ENCODE results near the gene PLEKHA7.

PLEKHA7 gene

DNA sequence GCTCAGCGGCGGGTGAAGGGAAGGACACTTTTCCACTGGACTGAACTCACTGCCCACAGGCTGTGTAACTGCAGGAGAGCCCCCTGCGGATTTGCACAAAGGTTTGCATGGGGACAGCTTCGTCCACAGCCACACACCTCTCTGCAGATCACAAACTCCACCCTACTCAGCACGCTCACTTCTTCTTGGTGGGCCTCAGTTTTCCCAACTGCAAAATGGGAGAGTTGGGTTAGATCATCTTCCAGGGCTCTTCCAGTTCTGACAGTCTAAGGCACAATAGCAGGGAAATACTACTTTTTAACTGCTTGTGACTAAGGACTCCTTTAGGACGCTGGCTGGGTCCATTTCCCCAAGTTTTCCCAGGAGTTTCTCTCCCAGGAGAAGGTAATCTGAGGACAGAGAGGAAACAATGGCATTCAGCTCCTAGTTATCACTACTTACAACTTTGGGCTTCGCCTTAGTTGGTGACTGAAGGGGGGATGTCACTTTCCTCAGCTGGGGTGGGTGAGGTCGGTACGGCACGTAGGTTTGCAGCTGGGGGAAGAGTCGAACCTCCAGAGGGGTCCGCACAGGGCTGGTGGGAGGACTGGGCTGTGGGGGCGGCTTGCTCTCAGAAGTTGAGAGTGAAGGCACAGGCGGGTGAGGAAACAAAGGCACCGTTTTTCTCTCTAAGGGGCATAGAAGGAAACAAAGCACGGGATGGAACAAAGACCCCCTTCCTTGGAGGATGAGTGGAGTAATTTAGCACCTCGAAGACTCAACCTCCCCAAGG lies 220.0 kb downstream of the PLEKHA7 start:
- in situ Hi-C loops (cut with MboI; ENCODE audit: low sequenced_read_pairs), result no loop called here
- Histone ChIP-seq H3K9me3 (no peaks in the 10 kb centered on the region), H3K36me3 (replicated peaks) (peaks cover 22% of the 10 kb centered on the region), H3K4me1 (no peaks in the 10 kb centered on the region), H3K4me3 (no peak overlapping the region), H3K27me3 (ENCODE audit: low read depth) (no peaks in the 10 kb centered on the region)
- DNase-seq (ENCODE audit: low spot score in 2 of 2), result no peak

- Histone ChIP-seq H3K4me3 (no peak overlapping the region), H3K36me3 (replicated peaks) (peaks cover 27% of the 10 kb centered on the region), H3K4me1 (no peaks in the 10 kb centered on the region), H3K9me3 (no peaks in the 10 kb centered on the region), H3K27me3 (ENCODE audit: low read depth) (no peaks in the 10 kb centered on the region)
- in situ Hi-C loops (cut with MboI; ENCODE audit: low sequenced_read_pairs), result no loop called here
- no peak for DNase-seq (ENCODE audit: low spot score in 2 of 2)
Measured at GRCh38 chr11:16793511-16793910, 220.7 kb downstream of the PLEKHA7 start.

DNA sequence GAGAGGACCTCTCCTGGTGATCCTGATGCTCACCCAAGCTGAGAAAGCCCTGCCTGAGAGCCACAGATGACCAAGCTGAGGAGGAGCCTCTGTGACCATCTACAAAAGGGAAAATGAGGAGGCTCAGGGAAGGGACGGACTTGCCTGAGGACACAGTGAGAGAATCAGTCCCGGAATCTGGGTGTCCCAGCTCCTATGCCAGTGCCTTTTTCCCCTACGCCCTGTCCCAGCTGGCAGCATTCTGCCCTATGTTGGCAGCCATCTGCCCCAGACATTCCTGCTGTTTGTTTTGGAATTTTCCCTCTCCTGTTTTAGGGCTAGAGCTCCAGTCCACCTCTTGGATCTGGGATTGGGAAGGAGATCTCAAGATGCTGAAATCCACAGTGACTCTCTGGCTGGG lies 221.2 kb downstream of the PLEKHA7 start:
- Histone ChIP-seq H3K36me3 (replicated peaks) (peaks cover 28% of the 10 kb centered on the region), H3K9me3 (no peaks in the 10 kb centered on the region), H3K27me3 (ENCODE audit: low read depth) (no peaks in the 10 kb centered on the region), H3K4me1 (no peaks in the 10 kb centered on the region), H3K4me3 (no peak overlapping the region)
- in situ Hi-C loops (cut with MboI; ENCODE audit: low sequenced_read_pairs), result no loop called here
- DNase-seq (ENCODE audit: low spot score in 2 of 2), result no peak

GRCh38 chr11:16792426-16792825 lies 221.8 kb downstream of the PLEKHA7 start:
- DNase-seq (ENCODE audit: low spot score in 2 of 2), result no peak
- Histone ChIP-seq H3K4me1 (no peaks in the 10 kb centered on the region), H3K27me3 (ENCODE audit: low read depth) (no peaks in the 10 kb centered on the region), H3K9me3 (no peaks in the 10 kb centered on the region), H3K4me3 (no peak overlapping the region), H3K36me3 (replicated peaks) (peaks cover 30% of the 10 kb centered on the region)
- in situ Hi-C loops (cut with MboI; ENCODE audit: low sequenced_read_pairs), result no loop called here

- in situ Hi-C loops (cut with MboI; ENCODE audit: low sequenced_read_pairs), result no loop called here
- H3K27me3 ChIP-seq (ENCODE audit: low read depth), result no peaks in the 10 kb centered on the region
- no peak for DNase-seq (ENCODE audit: low spot score in 2 of 2)
Measured at GRCh38 chr11:16791191-16791961, 222.8 kb downstream of the PLEKHA7 start.

DNA sequence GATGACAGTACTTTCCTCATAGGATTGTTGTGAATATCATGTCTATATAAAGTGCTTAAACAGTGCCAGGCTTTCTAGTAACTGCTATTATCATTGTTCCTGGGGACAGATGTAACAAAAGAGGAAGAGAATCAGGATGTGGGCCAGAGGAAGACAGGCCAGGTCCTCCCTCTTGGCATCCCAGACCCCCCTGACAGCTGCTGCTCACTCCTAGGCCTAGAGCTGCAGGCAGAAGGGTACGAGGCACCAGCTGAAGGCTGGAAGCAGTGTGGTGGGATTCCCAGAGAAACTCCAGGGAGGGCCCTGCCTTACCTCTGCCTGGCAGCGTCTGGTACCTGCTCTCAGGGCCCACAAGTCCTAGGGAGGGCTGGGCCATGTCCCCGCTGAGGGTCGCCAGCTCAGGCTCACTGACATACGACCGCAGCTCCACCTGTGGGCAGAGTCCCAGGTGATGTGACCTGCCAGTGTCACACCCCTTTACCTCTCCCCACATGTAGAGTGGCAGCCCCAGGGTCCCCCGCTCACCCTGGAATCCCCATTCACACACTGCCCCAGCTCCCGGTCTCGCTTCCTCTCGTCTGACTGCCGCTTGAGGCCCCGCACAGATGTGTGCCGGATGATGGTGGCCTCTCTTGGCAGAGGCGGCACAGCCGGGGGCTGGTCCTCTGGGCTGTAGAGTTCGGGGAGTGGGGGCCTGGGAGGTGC lies 223.6 kb downstream of the PLEKHA7 start:
- no peak for DNase-seq (ENCODE audit: low spot score in 2 of 2)
- H3K36me3 ChIP-seq (replicated peaks), result peaks cover 23% of the 10 kb centered on the region
- H3K9me3 ChIP-seq, result no peaks in the 10 kb centered on the region
- H3K27me3 ChIP-seq (ENCODE audit: low read depth), result no peaks in the 10 kb centered on the region
- no peak overlapping the region for H3K4me3 ChIP-seq
- H3K4me1 ChIP-seq, result no peaks in the 10 kb centered on the region; the same call in 1 of the 2 replicates
- in situ Hi-C loops (cut with MboI; ENCODE audit: low sequenced_read_pairs), result no loop called here

More at GRCh38 chr11:16791191-16791961, 222.8 kb downstream of the PLEKHA7 start:
- Histone ChIP-seq H3K4me3 (no peak overlapping the region), H3K36me3 (replicated peaks) (peaks cover 29% of the 10 kb centered on the region), H3K4me1 (no peaks in the 10 kb centered on the region), H3K9me3 (no peaks in the 10 kb centered on the region)

- Histone ChIP-seq H3K27me3 (ENCODE audit: low read depth) (no peaks in the 10 kb centered on the region), H3K4me3 (no peak overlapping the region), H3K9me3 (no peaks in the 10 kb centered on the region), H3K36me3 (replicated peaks) (peaks cover 29% of the 10 kb centered on the region), H3K4me1 (peaks cover 6% of the 10 kb centered on the region)
- in situ Hi-C loops (cut with MboI; ENCODE audit: low sequenced_read_pairs), result loop anchor here (10.0 kb wide), 1 partner anchor 275 kb away; no protein-coding TSS in a partner anchor
- DNase-seq (ENCODE audit: low spot score in 2 of 2), result no peak
Measured at GRCh38 chr11:16789560-16790485, 224.4 kb downstream of the PLEKHA7 start.

DNA sequence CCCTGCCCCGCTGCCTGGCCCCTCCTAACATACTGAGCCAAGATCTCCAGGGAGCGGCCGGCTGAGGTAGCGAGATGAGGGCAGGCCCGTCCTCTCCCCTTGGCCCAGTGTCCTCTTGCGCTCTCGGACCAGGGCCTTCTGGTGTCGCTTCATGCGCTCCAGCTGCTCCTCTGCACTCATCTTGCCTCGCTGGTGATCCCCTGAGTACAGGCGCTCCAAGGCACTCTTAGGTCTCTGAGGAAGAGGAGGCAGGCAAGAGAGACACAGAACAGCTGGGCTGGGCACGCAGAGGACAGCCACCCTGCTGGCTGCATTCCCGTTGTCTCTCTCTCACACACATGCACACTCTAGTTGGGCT lies 225.2 kb downstream of the PLEKHA7 start:
- no peaks in the 10 kb centered on the region for H3K9me3 ChIP-seq
- in situ Hi-C loops (cut with MboI; ENCODE audit: low sequenced_read_pairs), result loop anchor here (10.0 kb wide), 1 partner anchor 276 kb away; no protein-coding TSS in a partner anchor
- H3K36me3 ChIP-seq (replicated peaks), result peaks cover 30% of the 10 kb centered on the region
- no peaks in the 10 kb centered on the region for H3K27me3 ChIP-seq (ENCODE audit: low read depth)
- H3K4me3 ChIP-seq, result no peak overlapping the region
- H3K4me1 ChIP-seq, result peaks cover 14% of the 10 kb centered on the region
- DNase-seq (ENCODE audit: low spot score in 2 of 2), result no peak

GRCh38 chr11:16788141-16789062 lies 225.8 kb downstream of the PLEKHA7 start:
- peak; percentile 68 to 85 for DNase-seq (ENCODE audit: low spot score in 2 of 2)
- Histone ChIP-seq H3K4me1 (peaks cover 20% of the 10 kb centered on the region), H3K4me3 (no peak overlapping the region), H3K9me3 (no peaks in the 10 kb centered on the region), H3K27me3 (ENCODE audit: low read depth) (no peaks in the 10 kb centered on the region), H3K36me3 (replicated peaks) (peaks cover 30% of the 10 kb centered on the region)
- in situ Hi-C loops (cut with MboI; ENCODE audit: low sequenced_read_pairs), result loop anchor here (10.0 kb wide), 1 partner anchor 276 kb away; no protein-coding TSS in a partner anchor

DNA sequence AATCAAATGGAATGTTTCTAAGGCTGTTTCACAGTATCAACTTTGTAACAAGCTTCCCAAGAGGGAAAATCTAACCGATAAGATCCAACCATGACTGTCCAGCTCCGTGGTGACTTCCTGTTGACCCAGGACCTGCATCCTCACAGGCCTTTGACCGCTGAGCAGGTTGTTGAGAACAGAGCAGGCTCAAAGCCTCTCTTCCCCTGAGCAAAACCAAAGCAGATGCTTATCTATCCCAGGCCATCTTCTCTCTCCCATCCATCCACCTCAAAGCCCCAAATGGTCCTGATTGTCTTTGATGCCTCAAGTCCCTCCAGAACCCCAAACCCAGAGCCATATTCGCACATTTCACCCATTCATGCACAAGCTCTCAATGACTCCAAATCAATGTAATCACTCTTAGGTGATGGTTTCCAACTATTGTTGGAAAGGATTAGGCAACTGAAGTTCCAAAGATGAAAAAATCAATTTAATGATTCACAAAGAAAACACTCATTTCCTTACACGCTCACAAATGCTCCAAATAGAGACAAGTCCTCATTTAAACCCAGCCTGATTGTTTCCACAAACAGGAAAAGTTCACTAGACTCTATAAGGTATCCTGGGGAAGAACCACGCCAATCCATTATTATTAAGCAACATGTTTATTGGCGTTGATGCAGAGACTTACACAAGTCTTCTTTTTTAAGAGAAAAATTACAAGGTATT lies 227.0 kb downstream of the PLEKHA7 start:
- DNase-seq (ENCODE audit: low spot score in 2 of 2), result no peak
- H3K4me1 ChIP-seq, result peaks cover 20% of the 10 kb centered on the region
- in situ Hi-C loops (cut with MboI; ENCODE audit: low sequenced_read_pairs), result loop anchor here (10.0 kb wide), 1 partner anchor 278 kb away; no protein-coding TSS in a partner anchor
- no peak overlapping the region for H3K4me3 ChIP-seq
- no peaks in the 10 kb centered on the region for H3K27me3 ChIP-seq (ENCODE audit: low read depth)
- H3K36me3 ChIP-seq (replicated peaks), result peaks cover 30% of the 10 kb centered on the region
- no peaks in the 10 kb centered on the region for H3K9me3 ChIP-seq

GRCh38 chr11:16786131-16786530 lies 228.1 kb downstream of the PLEKHA7 start:
- H3K4me1 ChIP-seq, result peaks cover 20% of the 10 kb centered on the region
- no peaks in the 10 kb centered on the region for H3K9me3 ChIP-seq
- DNase-seq (ENCODE audit: low spot score in 2 of 2), result no peak
- no peaks in the 10 kb centered on the region for H3K27me3 ChIP-seq (ENCODE audit: low read depth)
- in situ Hi-C loops (cut with MboI; ENCODE audit: low sequenced_read_pairs), result loop anchor here (10.0 kb wide), 1 partner anchor 279 kb away; no protein-coding TSS in a partner anchor
- peaks cover 30% of the 10 kb centered on the region for H3K36me3 ChIP-seq (replicated peaks)
- no peak overlapping the region for H3K4me3 ChIP-seq
